ENCODE data around the gene RNASEH2B. TPM values are rescaled to one million over a fixed set of nuclear protein-coding genes. Genes with fewer than 3 reads are reported as not detected.

The RNASEH2B gene
- total and polyA plus RNA-seq, 9 of the 15 experiments (the other 6 are each of a cell fraction or from before 2014, with no cell fraction given): 26.3 to 109 (median 62.5) TPM

DNA sequence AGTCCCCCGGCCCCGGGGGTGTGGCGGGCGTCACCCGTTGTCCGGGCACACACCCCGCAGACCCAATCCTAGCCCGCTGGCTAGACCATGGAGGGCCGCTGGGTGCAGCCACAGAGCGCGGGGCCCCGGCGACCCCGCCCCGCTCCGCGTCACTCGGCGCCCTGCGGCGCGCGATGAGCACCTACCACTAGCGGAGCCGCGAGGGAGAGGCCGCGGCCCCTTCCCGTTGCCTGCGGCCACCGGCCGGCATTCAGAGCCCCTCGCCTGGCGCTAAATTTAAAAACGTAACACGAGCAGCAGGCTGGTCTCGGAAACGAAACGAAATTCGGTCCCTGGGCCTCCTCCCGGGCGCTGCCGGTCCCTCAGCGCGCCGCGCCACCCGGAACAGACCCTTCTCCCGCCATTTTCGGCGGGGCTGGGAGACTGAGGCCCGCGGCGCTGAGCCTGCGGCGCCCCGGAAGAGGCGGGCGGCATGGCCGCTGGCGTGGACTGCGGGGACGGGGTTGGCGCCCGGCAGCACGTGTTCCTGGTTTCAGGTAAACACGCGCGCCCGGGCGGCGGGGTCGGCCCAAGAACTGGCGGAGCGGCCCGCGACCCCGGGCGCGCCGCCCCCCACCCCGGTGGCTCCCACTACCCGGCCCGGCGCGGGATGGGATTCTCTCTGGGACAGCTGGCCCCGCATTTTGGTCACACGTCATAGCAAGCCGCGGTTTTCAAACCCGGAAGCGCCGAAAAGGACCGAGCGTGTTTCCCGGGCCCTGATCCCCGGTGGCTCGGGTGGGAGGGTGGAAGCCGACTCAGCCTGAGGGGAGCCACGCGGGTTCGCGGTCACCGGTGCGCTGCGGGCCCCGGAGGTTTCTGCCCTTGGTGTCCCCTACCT, at the start of gene RNASEH2B (continued):
- TF ChIP-seq, protein P1, sequence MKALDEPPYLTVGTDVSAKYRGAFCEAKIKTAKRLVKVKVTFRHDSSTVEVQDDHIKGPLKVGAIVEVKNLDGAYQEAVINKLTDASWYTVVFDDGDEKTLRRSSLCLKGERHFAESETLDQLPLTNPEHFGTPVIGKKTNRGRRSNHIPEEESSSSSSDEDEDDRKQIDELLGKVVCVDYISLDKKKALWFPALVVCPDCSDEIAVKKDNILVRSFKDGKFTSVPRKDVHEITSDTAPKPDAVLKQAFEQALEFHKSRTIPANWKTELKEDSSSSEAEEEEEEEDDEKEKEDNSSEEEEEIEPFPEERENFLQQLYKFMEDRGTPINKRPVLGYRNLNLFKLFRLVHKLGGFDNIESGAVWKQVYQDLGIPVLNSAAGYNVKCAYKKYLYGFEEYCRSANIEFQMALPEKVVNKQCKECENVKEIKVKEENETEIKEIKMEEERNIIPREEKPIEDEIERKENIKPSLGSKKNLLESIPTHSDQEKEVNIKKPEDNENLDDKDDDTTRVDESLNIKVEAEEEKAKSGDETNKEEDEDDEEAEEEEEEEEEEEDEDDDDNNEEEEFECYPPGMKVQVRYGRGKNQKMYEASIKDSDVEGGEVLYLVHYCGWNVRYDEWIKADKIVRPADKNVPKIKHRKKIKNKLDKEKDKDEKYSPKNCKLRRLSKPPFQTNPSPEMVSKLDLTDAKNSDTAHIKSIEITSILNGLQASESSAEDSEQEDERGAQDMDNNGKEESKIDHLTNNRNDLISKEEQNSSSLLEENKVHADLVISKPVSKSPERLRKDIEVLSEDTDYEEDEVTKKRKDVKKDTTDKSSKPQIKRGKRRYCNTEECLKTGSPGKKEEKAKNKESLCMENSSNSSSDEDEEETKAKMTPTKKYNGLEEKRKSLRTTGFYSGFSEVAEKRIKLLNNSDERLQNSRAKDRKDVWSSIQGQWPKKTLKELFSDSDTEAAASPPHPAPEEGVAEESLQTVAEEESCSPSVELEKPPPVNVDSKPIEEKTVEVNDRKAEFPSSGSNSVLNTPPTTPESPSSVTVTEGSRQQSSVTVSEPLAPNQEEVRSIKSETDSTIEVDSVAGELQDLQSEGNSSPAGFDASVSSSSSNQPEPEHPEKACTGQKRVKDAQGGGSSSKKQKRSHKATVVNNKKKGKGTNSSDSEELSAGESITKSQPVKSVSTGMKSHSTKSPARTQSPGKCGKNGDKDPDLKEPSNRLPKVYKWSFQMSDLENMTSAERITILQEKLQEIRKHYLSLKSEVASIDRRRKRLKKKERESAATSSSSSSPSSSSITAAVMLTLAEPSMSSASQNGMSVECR (CRISPR knock-in tag; IDR thresholded peaks at IDR 0.05): no peak
- TF ChIP-seq HMGN3 (IDR thresholded peaks at IDR 0.05; ENCODE audit: borderline replicate concordance, extremely low read depth, insufficient read length, low read depth, low read length) (peak; percentile 79), SRSF3 (IDR thresholded peaks at IDR 0.05; ENCODE audit: insufficient read depth, low read length) (no peak), NONO (IDR thresholded peaks at IDR 0.05; ENCODE audit: low read depth in 2 of 2, low read length in 1 of 2) (peak; percentile 78 to 87), ARHGAP35 (IDR thresholded peaks at IDR 0.05; ENCODE audit: partially characterized antibody) (no peak), GTF2F1 (IDR thresholded peaks at IDR 0.05; ENCODE audit: low read depth, low read length) (no peak), ZNF778 (CRISPR knock-in tag; IDR thresholded peaks at IDR 0.05) (no peak), BRD4 (IDR thresholded peaks at IDR 0.05) (peak; percentile 87), NRF1 (conservative IDR thresholded peaks at IDR 0.05 in 1 of 2, IDR thresholded peaks at IDR 0.05 in 1 of 2) (peak; percentile 45 to 46; a peak in 3 of 4 replicates), PYGO2 (tag; IDR thresholded peaks at IDR 0.05) (no peak), SMAD3 (CRISPR knock-in tag; conservative IDR thresholded peaks at IDR 0.05) (no peak), RBFOX2 (IDR thresholded peaks at IDR 0.05; ENCODE audit: low read depth, low read length) (peak; percentile 97), JUND (IDR thresholded peaks at IDR 0.05; ENCODE audit: borderline replicate concordance, low read depth, low read length) (peak; percentile 18; the same call in 1 of the 2 replicates), JUND (tag; IDR thresholded peaks at IDR 0.05; ENCODE audit: borderline replicate concordance, low read depth, low read length) (no peak; the same call in 2 of the 3 replicates), PRPF4 (IDR thresholded peaks at IDR 0.05; ENCODE audit: insufficient read depth, low read depth, low read length, poor library complexity, severe bottlenecking) (peak; percentile 21)
- TF ChIP-seq, protein P2, sequence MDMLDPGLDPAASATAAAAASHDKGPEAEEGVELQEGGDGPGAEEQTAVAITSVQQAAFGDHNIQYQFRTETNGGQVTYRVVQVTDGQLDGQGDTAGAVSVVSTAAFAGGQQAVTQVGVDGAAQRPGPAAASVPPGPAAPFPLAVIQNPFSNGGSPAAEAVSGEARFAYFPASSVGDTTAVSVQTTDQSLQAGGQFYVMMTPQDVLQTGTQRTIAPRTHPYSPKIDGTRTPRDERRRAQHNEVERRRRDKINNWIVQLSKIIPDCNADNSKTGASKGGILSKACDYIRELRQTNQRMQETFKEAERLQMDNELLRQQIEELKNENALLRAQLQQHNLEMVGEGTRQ (CRISPR knock-in tag; IDR thresholded peaks at IDR 0.05): peak; percentile 12
- TF ChIP-seq, protein P3, sequence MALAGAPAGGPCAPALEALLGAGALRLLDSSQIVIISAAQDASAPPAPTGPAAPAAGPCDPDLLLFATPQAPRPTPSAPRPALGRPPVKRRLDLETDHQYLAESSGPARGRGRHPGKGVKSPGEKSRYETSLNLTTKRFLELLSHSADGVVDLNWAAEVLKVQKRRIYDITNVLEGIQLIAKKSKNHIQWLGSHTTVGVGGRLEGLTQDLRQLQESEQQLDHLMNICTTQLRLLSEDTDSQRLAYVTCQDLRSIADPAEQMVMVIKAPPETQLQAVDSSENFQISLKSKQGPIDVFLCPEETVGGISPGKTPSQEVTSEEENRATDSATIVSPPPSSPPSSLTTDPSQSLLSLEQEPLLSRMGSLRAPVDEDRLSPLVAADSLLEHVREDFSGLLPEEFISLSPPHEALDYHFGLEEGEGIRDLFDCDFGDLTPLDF (CRISPR knock-in tag; IDR thresholded peaks at IDR 0.05): peak; percentile 86; the same call in 1 of the 2 replicates
- TF ChIP-seq, protein P4, sequence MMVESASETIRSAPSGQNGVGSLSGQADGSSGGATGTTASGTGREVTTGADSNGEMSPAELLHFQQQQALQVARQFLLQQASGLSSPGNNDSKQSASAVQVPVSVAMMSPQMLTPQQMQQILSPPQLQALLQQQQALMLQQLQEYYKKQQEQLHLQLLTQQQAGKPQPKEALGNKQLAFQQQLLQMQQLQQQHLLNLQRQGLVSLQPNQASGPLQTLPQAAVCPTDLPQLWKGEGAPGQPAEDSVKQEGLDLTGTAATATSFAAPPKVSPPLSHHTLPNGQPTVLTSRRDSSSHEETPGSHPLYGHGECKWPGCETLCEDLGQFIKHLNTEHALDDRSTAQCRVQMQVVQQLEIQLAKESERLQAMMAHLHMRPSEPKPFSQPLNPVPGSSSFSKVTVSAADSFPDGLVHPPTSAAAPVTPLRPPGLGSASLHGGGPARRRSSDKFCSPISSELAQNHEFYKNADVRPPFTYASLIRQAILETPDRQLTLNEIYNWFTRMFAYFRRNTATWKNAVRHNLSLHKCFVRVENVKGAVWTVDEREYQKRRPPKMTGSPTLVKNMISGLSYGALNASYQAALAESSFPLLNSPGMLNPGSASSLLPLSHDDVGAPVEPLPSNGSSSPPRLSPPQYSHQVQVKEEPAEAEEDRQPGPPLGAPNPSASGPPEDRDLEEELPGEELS (CRISPR knock-in tag; IDR thresholded peaks at IDR 0.05; ENCODE audit: borderline replicate concordance): no peak

Data from K562 (cell line).